ENCODE data around the gene TIMP3. TPM values are rescaled to one million over a fixed set of nuclear protein-coding genes. Genes with fewer than 3 reads are reported as not detected.

TIMP3 gene
- 9.4 TPM for total RNA-seq

GRCh38 chr22:32801537-32802236 lies at the start of gene TIMP3:
Gene TIMP3, plus strand, starts transcription at chr22:32801705. Its CDS starts 297 bp downstream, at chr22:32802002.

Measured in parietal lobe (tissue), 1 donor.